Measurements from ENCODE around the gene MTARC1. TPM values are rescaled to one million over a fixed set of nuclear protein-coding genes. Genes with fewer than 3 reads are reported as not detected.

MTARC1 gene
- total RNA-seq, 3 donors from 2014 or later: 22.7 to 47.2 (median 34.7) TPM

GRCh38 chr1:220761688-220762427 lies 24.9 kb upstream of the MTARC1 start:
- ATAC-seq (peak; percentile 93), DNase-seq (peak; percentile 54 to 82 (median 63))
- TF ChIP-seq CTCF (IDR thresholded peaks at IDR 0.05): no peak
- H3K4me1 ChIP-seq (ENCODE audit: low read depth): peaks cover 6% of the 10 kb centered on the region
- no peaks in the 10 kb centered on the region for H3K9me3 ChIP-seq
- intact Hi-C loops (cut with DNase I, micrococcal nuclease): no loop called here
- no peak overlapping the region for H3K4me3 ChIP-seq
- H3K36me3 ChIP-seq (ENCODE audit: low read depth): no peaks in the 10 kb centered on the region

- H3K36me3 ChIP-seq (ENCODE audit: low read depth): no peaks in the 10 kb centered on the region
- H3K4me1 ChIP-seq (ENCODE audit: low read depth): peaks cover 6% of the 10 kb centered on the region
- no peak for DNase-seq
- no peak overlapping the region for H3K4me3 ChIP-seq
- no peak for TF ChIP-seq CTCF (IDR thresholded peaks at IDR 0.05)
- no peaks in the 10 kb centered on the region for H3K9me3 ChIP-seq
- intact Hi-C loops (cut with DNase I, micrococcal nuclease): no loop called here
- ATAC-seq: no peak
Measured at GRCh38 chr1:220764757-220765156, 22.0 kb upstream of the MTARC1 start.

- Histone ChIP-seq H3K9me3 (no peaks in the 10 kb centered on the region), H3K36me3 (ENCODE audit: low read depth) (no peaks in the 10 kb centered on the region), H3K4me1 (ENCODE audit: low read depth) (no peaks in the 10 kb centered on the region), H3K4me3 (no peak overlapping the region)
- intact Hi-C loops (cut with DNase I, micrococcal nuclease): no loop called here
- ATAC-seq: peak; percentile 74
- TF ChIP-seq CTCF (IDR thresholded peaks at IDR 0.05): no peak
- DNase-seq: no peak
Measured at GRCh38 chr1:220767312-220768125, 19.2 kb upstream of the MTARC1 start.

GRCh38 chr1:220768126-220768601 lies 18.5 kb upstream of the MTARC1 start:
- ATAC-seq (no peak), DNase-seq (no peak)

GRCh38 chr1:220769205-220769604 lies 17.5 kb upstream of the MTARC1 start:
- no peak for ATAC-seq
- TF ChIP-seq CTCF (IDR thresholded peaks at IDR 0.05): no peak
- no peaks in the 10 kb centered on the region for H3K36me3 ChIP-seq (ENCODE audit: low read depth)

More at GRCh38 chr1:220768126-220768601, 18.5 kb upstream of the MTARC1 start:
- H3K36me3 ChIP-seq (ENCODE audit: low read depth): no peaks in the 10 kb centered on the region
- TF ChIP-seq CTCF (IDR thresholded peaks at IDR 0.05): no peak
- H3K4me1 ChIP-seq (ENCODE audit: low read depth): no peaks in the 10 kb centered on the region
- intact Hi-C loops (cut with DNase I, micrococcal nuclease): no loop called here
- no peaks in the 10 kb centered on the region for H3K9me3 ChIP-seq
- H3K4me3 ChIP-seq: no peak overlapping the region

More at GRCh38 chr1:220769205-220769604, 17.5 kb upstream of the MTARC1 start:
- H3K4me3 ChIP-seq: no peak overlapping the region
- H3K9me3 ChIP-seq: no peaks in the 10 kb centered on the region
- no peak for DNase-seq
- H3K4me1 ChIP-seq (ENCODE audit: low read depth): no peaks in the 10 kb centered on the region
- intact Hi-C loops (cut with DNase I, micrococcal nuclease): no loop called here

Measured in mucosa of descending colon (tissue), 3 donors.